ENCODE measurements around the gene HSH2D. TPM values are rescaled to one million over a fixed set of nuclear protein-coding genes. Genes with fewer than 3 reads are reported as not detected.

Gene HSH2D
- total and polyA plus RNA-seq, 10 of the 15 experiments (the other 5 are each of a cell fraction or from before 2014, with no cell fraction given), result 22.0 to 145 (median 89.3) TPM

- no peak for TF ChIP-seq EZH2 (IDR thresholded peaks at IDR 0.05; ENCODE audit: borderline replicate concordance, control insufficient read depth, low read depth, low read length)
- no peak for TF ChIP-seq MEF2A (IDR thresholded peaks at IDR 0.05; ENCODE audit: insufficient read depth, low read depth, low read length)
- TF ChIP-seq STAT3 (IDR thresholded peaks at IDR 0.05; ENCODE audit: low read depth, low read length), result no peak
- no peak for TF ChIP-seq SIX5 (IDR thresholded peaks at IDR 0.05; ENCODE audit: low read depth, low read length, severe bottlenecking)
- TF ChIP-seq ATF7 (IDR thresholded peaks at IDR 0.05; ENCODE audit: low read depth), result no peak
- TF ChIP-seq RAD51 (IDR thresholded peaks at IDR 0.05), result peak; percentile 64; the same call in 1 of the 2 replicates
- TF ChIP-seq, protein P1, sequence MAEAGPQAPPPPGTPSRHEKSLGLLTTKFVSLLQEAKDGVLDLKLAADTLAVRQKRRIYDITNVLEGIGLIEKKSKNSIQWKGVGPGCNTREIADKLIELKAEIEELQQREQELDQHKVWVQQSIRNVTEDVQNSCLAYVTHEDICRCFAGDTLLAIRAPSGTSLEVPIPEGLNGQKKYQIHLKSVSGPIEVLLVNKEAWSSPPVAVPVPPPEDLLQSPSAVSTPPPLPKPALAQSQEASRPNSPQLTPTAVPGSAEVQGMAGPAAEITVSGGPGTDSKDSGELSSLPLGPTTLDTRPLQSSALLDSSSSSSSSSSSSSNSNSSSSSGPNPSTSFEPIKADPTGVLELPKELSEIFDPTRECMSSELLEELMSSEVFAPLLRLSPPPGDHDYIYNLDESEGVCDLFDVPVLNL (IDR thresholded peaks at IDR 0.05; ENCODE audit: low read depth, low read length), result no peak
- TF ChIP-seq JUNB (IDR thresholded peaks at IDR 0.05), result no peak
- no peak for TF ChIP-seq SRF (IDR thresholded peaks at IDR 0.05; ENCODE audit: low read depth in 2 of 2, low read length in 2 of 2)
- no peak for TF ChIP-seq ZBTB40 (IDR thresholded peaks at IDR 0.05; ENCODE audit: borderline replicate concordance)
- no peak for TF ChIP-seq POLR2A (IDR thresholded peaks at IDR 0.05; ENCODE audit: low read depth, low read length)
- no peak for TF ChIP-seq JUND (IDR thresholded peaks at IDR 0.05; ENCODE audit: low read depth, low read length)
These were observed 25.1 kb downstream of the HSH2D start (continued) for GRCh38 chr19:16168465-16169081.
